Limb (tissue), 2 donors: Measurements from ENCODE around the gene CHRNB2.

Experiments
- DNase-seq, 2 donors: peaks; one replicate each; pipeline ENCODE4 v3.0.0-alpha.2; 2016; ENCODE audit errors: extremely low spot score in 2 of 2

The CHRNB2 gene

DNA sequence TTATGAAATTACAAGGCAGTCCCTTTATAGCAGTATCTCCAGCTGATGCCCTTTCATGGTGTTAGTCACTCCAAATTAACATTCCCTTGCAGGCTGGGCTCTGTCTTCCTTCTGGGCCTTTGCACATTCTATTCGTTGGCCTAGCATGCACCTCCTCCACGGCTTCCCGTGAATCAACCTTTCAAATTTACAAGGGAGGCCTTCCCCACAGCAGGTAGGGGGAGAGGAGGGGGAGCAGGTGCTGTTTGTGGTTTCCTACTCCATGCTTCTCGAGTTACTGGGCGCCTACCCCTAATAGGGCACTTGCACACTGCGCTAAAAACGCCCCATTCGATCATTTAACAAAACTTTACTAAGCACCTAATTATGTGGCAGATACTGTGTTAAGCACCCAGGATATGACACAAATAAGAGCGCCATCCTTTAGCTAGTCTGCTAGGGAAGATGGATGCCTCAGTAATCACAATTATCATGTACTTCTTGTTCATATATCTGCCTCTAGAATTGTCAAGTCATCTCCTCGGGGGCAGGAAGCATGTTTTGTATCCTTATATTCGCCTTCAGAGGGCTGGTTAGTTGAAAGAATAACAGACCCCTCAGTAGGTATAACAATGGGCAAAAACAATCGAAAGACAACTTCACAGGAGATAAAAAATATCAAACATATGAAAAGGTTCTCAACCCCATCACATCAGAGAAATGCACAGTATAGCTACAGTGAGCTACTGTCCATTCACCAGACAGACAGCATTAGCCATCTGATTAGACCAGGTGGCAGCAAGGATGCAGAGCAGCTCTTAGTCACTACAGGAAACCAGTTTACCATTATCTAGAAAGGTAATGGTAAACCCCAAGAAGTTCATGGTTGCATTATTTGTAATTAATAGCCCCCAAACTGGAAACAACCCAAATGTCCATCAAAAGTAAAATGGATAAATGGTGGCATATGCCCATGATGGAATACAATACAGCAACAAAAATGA, 42.1 kb downstream of the CHRNB2 start:
- no peak for DNase-seq

DNA sequence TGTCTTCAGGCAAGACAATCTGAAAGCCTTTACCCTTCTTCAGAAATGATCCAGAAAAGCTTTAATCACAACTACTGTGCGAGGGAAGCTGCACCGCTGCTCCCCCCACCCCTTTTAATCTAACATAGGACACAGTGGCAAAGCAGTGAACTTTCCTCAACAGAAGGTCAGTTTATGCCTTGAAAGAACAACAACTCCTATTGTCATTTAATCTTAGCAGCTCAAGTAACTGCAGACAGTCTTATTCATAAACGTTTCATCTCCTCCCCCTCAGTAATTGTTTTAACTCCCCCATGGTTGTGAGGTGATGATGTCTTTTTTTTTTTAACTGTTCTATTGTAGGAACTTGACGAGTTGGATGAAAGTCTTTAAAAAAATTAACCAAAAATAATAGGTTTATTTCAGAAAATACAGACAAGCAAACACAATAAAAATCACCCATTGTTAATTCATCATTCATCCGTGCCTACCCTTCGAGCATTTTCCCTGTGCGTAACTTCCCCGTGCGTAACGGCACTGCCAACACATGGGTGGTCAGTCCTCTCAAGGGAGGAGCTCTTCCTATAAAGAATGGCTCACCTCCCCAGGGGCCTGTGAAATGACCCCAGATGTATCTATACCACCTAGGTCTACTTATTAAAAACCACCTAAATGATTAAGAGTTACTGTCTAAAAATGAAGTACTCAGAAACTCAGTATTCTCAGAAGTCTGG, 43.7 kb downstream of the CHRNB2 start:
- DNase-seq: no peak

DNA sequence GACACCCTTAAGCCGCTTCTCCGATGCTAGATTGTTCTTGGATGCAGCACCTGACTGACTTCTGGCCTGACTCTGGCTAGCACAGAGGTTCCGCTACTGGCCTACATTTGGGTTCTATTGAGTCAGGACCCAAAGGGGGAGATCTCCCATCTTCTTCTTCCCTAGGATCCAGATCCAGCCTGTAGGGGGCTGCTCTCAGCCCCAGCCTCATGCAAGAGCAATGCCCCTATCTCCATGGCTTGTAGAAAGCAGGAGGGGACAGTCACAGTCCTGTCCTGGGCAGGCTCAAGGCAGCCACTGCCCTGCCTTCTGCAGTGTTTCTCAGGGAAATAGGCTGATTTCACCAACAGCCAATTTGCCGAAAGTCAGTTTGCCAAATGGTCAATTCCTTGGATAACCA, 46.7 kb downstream of the CHRNB2 start:
- DNase-seq: no peak

DNA sequence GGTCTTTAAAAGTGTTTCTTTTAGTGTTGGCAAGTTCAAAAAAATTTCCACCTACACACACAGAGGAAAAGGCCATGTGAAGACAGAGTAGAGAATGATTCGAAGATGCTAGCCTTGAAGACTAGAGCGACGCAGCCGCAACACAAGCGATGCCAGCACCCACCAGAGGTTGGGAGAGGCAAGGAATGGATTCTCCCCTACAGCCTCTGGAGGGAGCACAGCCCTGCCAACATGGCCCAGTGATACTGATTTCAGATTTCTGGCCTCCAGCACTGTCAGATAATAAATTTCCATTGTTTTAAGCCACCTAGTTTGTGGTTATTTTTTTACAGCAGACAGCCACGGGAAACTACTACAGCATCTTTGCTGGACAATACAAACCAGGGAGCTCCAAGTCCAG, 47.3 kb downstream of the CHRNB2 start:
- DNase-seq: no peak

- no peak for DNase-seq
Measured at GRCh38 chr1:154615411-154615810, 47.8 kb downstream of the CHRNB2 start.

- DNase-seq: no peak
Measured at GRCh38 chr1:154616659-154617345, 49.2 kb downstream of the CHRNB2 start.

GRCh38 chr1:154619181-154619948, 51.8 kb downstream of the CHRNB2 start:
- no peak for DNase-seq

DNA sequence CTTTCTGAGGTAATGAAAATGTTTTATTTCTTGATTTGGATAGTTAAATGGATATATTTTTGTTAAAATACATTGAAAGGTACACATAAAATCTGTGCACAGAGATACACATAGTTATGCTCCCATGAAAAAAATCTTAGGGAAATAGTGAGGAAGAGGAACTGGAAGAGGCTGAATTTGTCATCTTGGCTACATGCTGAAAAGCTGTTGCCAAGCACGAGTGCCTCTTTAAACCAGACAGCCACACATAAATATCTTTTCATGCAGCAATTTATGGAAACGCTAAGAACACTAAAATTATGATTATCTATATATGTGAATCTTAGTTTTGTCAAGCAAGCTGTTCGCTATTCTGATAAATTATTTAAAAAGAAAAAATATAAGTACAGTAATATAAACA, 53.2 kb downstream of the CHRNB2 start:
- no peak for DNase-seq

- DNase-seq: no peak
Measured at GRCh38 chr1:154621875-154622274, 54.3 kb downstream of the CHRNB2 start.

DNA sequence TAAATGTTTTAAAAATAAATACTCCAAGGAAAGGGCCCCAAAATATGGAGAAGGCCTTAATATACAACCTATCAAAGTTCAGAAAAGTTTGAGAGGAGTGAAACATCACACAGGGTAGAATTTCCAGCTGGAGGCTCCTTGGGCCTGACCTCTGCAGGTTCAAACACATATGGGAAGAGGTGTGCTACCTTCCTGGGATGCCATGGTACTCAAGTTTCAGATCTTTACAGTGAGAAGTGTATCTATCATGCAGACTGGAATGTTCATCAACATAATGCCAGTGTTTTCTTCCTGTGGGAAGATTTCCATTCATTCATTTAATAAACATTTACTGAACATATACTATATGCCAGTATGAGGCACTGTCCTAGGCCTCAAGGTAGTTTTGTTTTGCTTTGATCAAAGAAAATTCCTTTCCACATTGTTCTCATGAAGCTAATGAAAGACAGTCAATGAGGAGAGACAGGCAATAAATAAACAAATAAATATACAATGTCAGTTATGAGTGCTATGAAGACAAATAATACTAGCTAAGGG, 55.0 kb downstream of the CHRNB2 start:
- no peak for DNase-seq

DNA sequence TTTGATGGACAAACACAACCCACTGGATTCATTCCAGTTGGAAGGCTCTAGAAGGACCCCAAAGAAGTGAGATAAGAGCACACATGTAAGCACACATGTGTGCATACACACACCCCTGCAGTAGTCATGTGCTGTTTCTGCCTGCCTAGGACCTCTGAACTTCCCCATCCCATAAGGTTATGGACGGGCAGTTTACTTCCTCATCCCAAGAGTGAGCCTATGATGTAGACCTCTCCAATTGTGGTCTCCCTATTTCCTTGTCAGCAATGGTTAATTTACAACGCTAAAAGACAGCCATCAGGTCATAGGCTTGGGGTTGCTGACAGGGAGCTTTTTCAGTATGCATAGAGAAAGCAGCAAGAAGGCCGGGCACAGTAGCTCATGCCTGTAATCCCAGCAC, 55.8 kb downstream of the CHRNB2 start:
- DNase-seq: no peak

GRCh38 chr1:154624746-154625643, 57.4 kb downstream of the CHRNB2 start:
- DNase-seq: peak in 1 of 2 donors; percentile 50

DNA sequence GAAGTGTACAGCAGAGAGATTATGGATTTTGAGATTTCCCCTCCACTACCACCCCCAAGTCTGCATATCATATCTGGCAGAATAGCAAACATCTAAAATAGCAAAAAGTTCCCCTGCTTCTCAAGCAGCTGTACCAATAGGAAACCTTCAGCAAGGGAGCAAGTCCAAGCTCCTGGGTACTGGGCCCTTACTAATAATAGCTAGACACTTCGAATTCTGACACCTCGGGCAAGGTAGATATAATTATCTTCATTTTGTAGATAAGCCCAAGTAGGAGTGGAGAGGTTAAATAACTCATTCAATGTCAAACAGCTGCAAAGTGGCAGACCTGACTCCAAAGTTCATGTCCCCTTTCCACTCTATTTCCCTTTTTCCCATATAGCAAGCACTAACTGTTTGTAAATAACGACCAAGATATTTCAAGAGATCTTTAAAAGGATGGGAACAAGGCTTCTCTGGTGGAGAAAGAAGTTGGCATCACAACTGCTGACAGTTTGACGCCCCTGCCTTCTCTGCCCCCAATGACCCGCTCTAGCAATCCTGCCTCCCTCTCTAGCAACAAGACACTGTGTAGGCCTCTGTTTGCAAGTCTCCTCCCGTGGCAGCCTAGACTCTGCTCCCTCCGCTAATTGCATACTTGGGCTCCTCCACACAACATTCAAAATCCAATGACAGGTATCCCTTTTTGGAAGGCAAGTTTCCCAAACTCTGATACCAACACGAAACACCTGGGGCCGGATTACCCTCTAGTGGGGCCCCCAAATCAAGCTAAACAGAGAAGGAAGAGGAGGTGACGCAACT, 59.1 kb downstream of the CHRNB2 start:
- DNase-seq: peak in 1 of 2 donors; percentile 61

- peak; percentile 90 to 95 for DNase-seq
Measured at GRCh38 chr1:154627257-154628120, 59.9 kb downstream of the CHRNB2 start.

DNA sequence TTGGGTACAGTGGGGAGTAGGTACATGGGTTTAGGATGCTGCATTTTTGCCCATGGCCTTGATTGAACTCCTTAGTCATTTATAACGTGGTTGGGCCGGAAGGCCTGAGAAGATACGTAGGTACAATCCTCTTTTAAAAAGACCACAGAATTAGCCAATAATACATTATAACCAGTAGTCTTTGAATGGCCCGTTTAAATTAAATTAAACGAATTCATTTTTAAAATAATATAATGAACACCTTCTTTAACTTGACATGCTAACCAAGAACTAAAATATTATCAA, 60.5 kb downstream of the CHRNB2 start:
- no peak for DNase-seq

GRCh38 chr1:154629061-154629674, 61.6 kb downstream of the CHRNB2 start:
- DNase-seq: no peak
